Inflammatory macrophage treated with lipopolysaccharide for 4 hours (primary cell): ENCODE data around the gene ZNF488.

ENCODE experiments used
- DNase-seq: peaks from one replicate; pipeline ENCODE4 v3.0.0-alpha.2; 2020

Gene ZNF488

GRCh38 chr10:47381103-47381395 is 3.0 kb downstream of the ZNF488 start:
- no peak for DNase-seq

- no peak for DNase-seq
Measured at GRCh38 chr10:47380341-47381102, 3.6 kb downstream of the ZNF488 start.

- DNase-seq = no peak
Measured at GRCh38 chr10:47379901-47380300, 4.2 kb downstream of the ZNF488 start.

- no peak for DNase-seq
Measured at GRCh38 chr10:47379445-47379785, 4.7 kb downstream of the ZNF488 start.

GRCh38 chr10:47378606-47379444 is 5.3 kb downstream of the ZNF488 start:
- no peak for DNase-seq

- DNase-seq = no peak
Measured at GRCh38 chr10:47378183-47378510, 5.9 kb downstream of the ZNF488 start.

- DNase-seq = no peak
Measured at GRCh38 chr10:47376522-47377220, 7.4 kb downstream of the ZNF488 start.

- no peak for DNase-seq
Measured at GRCh38 chr10:47374611-47375536, 9.2 kb downstream of the ZNF488 start.

GRCh38 chr10:47372726-47373125 is 11.4 kb downstream of the ZNF488 start:
- DNase-seq = no peak

GRCh38 chr10:47371629-47372485 is 12.2 kb downstream of the ZNF488 start:
- DNase-seq = no peak

GRCh38 chr10:47370878-47371277 is 13.2 kb downstream of the ZNF488 start:
- no peak for DNase-seq

- no peak for DNase-seq
Measured at GRCh38 chr10:47370015-47370767, 13.9 kb downstream of the ZNF488 start.

- DNase-seq = no peak
Measured at GRCh38 chr10:47369251-47369894, 14.7 kb downstream of the ZNF488 start.

GRCh38 chr10:47368431-47369180 is 15.5 kb downstream of the ZNF488 start:
- no peak for DNase-seq

- DNase-seq = no peak
Measured at GRCh38 chr10:47367646-47368045, 16.4 kb downstream of the ZNF488 start.

- no peak for DNase-seq
Measured at GRCh38 chr10:47366731-47367460, 17.2 kb downstream of the ZNF488 start.

GRCh38 chr10:47366181-47366631 is 17.9 kb downstream of the ZNF488 start:
- no peak for DNase-seq

- no peak for DNase-seq
Measured at GRCh38 chr10:47365431-47366180, 18.5 kb downstream of the ZNF488 start.
